ENCODE results near the gene ABHD11.

DNA sequence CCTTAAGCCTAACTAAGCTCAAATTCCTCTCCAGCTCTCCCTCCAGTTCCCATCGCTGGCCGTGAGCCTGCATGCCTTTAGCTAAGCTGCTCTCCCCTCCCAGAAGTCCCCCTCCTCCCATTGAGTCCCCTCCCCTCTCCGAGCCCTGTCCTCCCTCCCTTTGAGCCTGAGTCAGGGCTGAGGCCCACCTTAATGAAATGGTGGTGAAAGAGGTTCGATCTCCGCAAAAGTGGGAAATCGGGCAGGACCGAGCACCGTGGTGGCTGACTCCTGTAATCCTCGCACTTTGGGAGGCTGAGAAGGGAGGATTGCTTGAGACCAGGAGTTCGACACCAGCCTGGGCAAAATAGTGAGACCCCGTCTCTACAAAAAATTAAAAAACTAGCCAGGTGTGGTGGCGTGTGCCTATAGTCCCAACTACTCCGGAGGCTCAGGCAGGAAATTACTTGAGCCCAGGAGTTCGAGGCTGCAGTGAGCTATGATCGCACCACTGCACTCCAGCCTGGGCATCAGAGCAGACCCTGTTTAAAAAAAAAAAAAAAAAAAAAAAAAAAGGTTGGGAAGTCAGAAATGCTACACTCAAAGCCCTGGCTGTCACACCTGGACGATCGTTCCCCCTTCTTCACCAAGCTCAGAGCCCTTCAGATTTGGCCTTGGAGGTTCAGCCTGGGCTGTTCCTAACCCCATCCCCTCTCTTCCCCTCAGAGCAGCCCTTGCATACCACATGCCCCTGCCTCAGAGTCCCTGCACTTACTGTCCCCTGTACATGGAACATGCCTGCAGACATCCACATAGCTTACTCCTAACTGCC, 32.5 kb upstream of the ABHD11 start:
- TF ChIP-seq, protein P1, sequence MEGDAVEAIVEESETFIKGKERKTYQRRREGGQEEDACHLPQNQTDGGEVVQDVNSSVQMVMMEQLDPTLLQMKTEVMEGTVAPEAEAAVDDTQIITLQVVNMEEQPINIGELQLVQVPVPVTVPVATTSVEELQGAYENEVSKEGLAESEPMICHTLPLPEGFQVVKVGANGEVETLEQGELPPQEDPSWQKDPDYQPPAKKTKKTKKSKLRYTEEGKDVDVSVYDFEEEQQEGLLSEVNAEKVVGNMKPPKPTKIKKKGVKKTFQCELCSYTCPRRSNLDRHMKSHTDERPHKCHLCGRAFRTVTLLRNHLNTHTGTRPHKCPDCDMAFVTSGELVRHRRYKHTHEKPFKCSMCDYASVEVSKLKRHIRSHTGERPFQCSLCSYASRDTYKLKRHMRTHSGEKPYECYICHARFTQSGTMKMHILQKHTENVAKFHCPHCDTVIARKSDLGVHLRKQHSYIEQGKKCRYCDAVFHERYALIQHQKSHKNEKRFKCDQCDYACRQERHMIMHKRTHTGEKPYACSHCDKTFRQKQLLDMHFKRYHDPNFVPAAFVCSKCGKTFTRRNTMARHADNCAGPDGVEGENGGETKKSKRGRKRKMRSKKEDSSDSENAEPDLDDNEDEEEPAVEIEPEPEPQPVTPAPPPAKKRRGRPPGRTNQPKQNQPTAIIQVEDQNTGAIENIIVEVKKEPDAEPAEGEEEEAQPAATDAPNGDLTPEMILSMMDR (IDR thresholded peaks at IDR 0.05 in 2 of 3, conservative IDR thresholded peaks at IDR 0.05 in 1 of 3; ENCODE audit: insufficient read depth in 2 of 3, low read depth in 1 of 3, low read length in 3 of 3), result no peak
- TF ChIP-seq LEF1 (IDR thresholded peaks at IDR 0.05) (no peak), KDM1A (IDR thresholded peaks at IDR 0.05) (no peak), MEF2D (tag; conservative IDR thresholded peaks at IDR 0.05; ENCODE audit: low read depth) (no peak), POLR2A (conservative IDR thresholded peaks at IDR 0.05) (no peak), ERF (CRISPR knock-in tag; IDR thresholded peaks at IDR 0.05) (no peak), RAD21 (CRISPR knock-in tag; conservative IDR thresholded peaks at IDR 0.05 in 1 of 2, IDR thresholded peaks at IDR 0.05 in 1 of 2) (no peak)

All from K562 (cell line).